HG03135 (cell line): ENCODE results near the gene CYB561.

Source experiments
- ATAC-seq: cut with Tn5 transposase; IDR thresholded peaks from one replicate; pipeline ENCODE4 v1.9.1; 2021; ENCODE audit warnings: mild to moderate bottlenecking, moderate library complexity; ENCODE audit not compliant: unreplicated experiment

Gene CYB561

DNA sequence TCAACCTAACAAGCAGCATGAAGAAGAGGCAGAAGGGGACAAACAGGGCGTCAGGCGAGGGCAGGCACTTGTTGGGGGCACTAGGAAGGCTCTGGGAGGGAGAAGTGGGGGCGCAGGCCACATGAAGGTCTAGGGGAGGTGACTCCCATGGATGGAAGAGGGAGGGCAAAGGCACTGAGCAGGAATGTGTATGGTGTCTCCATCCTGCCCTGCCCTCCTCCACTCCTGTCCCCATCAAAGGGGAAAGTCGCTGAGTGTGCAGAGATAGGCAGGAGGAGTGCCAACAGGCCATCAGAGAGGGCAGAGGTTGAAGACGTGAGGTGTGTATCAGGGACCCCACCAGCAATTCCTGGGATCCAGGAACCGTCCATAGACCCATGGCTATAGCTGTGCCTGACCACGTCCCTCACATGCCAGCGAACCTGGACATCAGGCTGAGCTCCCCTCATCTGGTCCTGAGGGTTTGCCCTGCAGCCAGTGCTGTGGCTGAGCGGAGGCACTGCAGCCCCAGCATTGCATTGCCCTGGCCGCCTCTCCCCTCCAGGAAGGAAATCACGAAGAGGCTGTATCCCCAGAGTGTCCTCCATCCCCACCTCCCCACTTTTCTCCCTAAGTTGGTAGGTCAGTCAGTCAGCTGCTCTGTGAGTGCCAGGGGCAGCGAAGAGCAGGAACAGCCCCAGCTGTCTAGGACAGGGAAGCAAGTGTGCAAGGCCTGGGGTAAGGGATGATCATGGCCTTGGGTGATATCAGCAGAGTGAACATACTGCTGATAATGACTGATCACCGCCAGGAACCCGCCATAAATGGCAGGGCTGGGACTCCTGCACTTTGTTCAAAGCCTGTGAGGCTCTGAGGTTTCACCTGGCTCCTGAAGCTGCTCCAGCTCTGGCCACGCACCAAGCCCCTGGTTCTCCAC, 6.2 kb upstream of the CYB561 start:
- ATAC-seq: no peak

DNA sequence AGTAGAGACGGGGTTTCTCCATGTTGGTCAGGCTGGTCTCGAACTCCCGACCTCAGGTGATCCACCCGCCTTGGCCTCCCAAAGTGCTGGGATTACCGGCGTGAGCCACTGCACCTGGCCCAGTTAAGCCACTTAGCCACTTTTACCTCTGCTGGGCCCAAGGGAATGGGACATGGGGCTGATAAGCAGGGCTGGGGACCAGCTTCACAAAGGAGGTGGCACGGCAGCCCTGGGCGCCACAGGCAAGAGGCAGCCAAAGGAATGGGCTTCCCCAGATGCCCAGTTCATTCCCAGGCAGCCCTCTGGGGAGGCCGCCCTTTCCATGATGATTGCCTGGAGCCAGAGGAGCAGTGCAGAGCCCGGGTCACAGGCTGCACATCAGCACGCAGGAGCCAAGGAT, 5.0 kb upstream of the CYB561 start:
- ATAC-seq: no peak

DNA sequence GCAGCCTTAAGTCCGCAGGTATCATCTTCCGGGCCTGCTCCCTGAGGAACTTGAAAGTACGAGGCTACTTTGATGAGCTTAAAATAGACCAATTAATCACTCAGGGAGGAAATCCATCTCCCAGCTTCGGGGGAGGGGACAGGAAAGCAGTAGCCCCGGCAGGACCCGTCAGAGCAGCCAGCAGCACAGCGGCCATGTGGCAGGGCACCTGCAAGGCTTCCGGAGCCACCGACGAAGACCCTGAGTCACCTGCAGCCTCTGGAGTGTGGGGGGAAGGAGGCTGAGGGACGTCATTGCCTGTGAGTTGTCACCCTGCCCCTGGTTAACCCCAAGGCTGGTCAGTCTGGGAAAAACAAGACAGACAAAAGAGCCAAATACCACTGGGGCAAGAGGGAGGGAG, 4.4 kb upstream of the CYB561 start:
- no peak for ATAC-seq

DNA sequence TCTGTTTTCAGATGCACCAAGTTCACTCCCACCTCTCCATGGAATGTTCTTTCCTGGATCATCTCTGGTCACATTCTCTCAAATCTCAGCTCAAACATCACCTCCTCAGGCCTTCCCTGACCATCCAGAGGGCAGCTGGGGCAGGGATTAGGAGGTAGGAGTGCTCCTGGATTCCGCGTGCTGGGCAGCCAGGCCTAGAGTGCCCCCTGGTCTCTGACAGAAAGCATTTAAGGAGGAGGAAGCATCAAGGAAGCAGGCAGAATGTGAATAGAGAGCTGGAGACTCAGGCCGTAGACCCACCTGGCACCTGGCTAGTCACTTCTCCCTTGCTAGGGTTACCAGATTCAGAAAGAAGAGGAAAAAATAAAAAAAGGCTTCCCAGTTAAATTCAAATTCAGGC, 2.5 kb upstream of the CYB561 start:
- ATAC-seq: no peak

DNA sequence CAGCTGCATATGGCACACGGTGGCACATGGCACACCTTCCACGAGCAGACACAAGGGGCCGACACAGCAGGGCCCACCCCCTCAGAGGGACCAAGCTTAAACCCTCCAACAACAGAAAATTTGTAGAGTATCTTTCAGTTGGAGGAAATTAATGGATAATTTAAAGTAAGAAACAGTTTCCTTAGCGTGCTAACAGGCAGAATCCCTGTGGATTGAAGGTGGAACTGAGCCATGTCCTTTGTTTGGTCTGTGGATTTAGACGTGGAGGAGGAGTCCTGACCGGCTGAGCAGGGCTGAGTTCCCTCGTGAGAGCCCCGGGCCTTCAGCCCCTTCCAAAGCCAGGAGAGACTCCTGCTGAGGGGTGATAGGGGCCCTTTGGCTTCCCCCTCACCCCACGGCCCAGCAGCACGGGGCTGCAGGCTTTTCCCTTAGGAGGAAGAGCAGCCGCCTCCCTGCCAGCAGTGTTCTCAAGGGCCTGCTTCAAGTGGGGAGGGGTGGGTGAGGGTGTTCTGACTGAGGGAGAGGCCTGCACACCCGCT, 1.4 kb upstream of the CYB561 start:
- ATAC-seq: no peak

DNA sequence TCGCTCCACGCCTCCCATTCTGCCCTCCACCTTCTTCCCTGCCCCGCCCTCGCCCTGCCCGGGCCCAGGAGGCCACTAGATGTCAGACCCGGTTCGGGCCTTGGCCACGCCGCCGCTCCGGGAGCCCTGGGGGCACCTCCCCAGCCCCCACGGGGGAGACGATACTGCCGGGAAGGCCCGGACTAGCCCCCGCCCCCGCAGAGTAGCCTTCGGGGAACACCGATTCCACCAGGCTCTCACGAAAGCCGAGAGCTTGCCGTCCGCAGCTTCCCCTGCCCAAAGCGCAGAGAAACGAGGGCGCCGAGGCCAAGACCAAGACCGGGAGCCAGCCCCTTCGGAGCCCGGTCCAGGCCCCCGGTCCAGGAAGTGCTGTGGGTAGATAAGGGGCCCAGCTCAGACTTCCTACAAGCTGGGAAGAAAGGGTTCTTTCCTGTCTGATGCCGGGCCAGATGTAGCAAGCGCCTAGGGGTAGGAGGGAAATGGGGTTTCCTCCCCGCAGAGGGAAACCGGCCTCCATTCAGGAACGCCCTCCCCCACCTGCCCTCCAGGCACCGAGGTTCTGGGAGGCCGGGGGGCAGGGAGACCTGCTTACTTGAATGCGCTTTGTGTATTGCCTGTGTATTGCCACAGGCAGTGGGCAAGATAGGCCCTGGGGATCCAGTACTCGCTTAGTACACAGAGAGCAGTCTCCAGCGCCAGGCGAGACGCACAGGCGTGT, 806 bp upstream of the CYB561 start:
- ATAC-seq: peak; percentile 17

DNA sequence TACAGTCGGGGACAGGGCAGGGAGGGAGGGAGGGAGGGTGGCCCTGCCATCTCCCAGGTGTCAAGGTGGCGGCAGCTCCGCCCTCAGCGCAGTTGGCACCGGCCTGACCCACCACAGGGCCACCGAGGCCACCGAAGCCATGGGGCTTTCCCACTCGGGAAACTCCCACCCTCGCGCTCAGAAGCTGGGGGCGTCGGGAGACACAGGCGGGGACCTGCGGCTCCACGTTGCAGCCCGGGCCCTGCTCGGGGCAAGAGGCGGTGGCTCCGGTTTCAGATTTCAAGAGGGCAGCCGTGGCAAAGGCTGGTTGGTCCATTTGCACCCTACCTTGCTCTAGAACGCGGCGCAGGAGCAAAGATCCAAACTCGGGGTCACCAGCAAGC, 544 bp downstream of the CYB561 start:
- ATAC-seq: peak; percentile 23

DNA sequence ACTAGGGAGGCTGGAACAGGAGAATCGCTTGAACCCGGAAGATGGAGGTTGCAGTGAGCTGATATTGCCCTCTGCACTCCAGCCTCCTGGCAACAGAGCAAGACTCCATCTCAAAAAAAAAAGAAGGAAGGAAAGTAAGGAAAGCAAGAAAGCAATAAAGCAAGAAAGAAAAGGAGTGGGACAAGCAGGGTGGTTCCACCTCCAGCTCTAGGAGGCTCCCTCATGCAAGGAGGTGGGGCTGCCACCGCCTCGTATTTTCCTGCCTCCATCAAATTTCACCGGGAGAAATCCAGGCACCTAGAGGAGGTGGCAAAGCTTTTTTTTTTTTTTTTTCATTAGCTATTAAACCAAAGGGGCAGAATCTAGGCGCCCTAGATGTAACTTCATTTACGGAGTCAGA, 1.0 kb downstream of the CYB561 start:
- no peak for ATAC-seq

DNA sequence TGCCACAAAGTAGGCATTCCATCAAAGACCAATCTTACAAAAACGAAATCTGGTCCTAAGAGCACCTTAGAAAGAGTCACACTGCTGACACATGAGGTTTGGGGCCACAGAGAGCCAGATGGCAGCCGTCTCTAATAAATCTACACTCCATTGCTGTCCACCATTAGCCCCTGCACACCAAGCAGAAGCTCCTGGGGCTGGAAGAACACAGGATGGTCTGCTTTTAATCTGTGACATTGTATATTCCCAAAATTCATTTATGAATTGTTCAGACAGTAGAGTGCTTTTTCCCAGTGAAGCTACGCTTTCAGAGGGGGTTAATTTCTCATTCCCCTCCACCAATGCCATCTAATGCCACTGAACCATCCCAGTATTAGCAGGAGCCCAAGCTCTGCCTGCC, 1.6 kb downstream of the CYB561 start:
- ATAC-seq: no peak

DNA sequence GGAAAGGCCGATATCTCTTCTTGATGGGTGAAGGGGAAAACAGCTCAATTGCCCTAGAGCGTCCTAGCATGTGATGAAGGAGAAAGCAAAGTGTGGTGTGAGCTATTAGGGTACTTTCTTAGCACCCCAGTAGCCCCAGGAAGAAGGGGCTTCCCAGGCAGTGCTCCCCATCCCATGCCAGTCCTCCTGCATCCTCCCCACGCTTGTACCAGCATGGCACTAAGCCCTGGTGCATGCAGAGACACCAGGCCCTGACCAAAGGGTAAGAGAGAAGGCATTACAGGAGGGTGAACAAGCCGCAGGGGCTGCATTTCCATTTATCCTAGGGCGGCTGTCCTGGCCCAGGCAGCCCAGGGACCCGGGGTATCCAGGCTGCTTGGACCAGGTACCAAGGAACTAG, 3.1 kb downstream of the CYB561 start:
- ATAC-seq: no peak

DNA sequence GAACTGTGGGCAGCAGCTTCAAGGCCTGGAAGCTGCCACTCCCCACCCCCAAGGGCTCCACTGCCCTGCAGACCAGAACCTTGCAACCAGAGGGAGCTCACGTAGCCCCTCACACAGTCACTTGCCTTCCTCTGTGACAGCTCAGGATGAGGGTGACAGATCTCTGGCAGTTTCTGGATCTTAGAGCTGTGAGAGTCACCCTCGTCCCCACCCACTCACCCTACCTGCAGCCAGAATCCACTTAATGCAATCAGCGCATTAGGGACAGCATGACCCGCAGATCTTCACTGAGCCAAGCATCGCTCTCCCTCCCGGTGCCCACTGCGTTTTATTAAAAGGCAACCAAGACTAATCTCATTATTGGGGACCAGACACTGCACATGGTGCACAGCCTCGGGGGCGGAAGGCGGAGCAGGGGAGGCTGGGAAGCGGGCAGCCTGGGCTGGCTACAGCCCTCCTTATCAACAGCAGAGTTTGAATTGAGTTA, 3.5 kb downstream of the CYB561 start:
- no peak for ATAC-seq

DNA sequence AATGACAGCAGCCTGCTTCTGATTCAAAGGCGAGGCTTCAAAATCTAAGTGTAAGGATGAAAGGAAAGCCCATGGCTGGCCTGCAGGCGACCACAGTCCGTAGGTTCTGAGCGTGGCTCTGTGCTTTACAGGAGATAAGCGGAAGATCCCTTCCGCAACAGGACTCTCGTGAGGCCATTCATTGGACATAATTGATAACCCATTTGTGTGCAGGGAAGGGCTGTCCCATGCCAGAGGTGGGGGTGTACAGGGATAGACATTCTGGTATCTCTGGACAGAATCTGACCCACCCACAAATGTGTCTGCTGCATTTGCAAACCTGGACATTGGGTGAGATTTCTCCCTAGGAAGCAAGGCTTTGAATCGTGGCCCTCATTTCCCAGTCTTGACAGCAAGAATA, 4.0 kb downstream of the CYB561 start:
- ATAC-seq: no peak

DNA sequence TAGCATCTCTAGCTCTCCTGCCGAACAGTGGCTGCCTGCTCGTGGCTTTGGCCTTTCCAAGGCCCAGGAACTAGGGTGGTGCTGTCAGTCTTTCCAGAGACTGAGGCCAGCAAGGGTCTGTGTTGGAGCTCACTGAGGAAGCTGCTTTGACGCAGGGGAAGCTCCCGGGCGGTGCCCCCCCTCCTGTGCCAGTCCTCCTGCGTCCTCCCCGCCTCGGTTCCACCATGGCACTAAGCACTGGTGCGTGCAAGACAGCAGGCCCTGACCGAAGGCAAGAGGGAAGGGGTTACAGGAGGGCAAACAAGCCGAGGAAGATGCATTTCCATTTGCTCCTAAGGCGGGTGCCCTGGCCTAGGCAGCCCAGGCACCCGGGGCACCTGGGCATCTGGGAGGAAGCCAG, 4.5 kb downstream of the CYB561 start:
- no peak for ATAC-seq

DNA sequence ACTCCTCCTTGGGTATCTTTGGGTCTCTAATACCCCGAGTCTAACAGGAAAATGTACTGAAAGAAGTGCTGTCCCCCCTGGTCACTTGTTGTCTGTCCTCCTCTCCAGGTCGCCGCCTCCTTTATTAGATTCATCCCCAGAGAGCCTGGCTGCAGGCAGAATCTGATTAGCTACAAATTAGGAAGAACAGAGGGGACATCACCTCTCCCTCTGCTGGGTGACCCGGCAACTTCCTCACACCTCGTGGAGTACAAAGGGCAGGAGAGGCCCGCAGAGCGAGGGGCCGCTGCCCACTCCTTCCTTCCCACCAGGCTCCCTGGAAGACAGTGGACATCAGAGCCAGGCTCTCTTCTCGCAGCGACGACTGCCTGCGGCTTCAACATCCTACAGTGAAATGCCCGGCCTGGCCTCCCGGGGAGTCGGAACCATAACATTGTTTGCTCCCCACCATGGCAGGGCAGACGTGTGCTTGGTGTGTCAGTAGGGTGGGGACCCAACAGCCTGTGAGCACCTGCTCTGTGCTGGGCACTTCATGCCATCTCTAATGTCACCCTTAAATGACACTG, 5.3 kb downstream of the CYB561 start:
- ATAC-seq: no peak

DNA sequence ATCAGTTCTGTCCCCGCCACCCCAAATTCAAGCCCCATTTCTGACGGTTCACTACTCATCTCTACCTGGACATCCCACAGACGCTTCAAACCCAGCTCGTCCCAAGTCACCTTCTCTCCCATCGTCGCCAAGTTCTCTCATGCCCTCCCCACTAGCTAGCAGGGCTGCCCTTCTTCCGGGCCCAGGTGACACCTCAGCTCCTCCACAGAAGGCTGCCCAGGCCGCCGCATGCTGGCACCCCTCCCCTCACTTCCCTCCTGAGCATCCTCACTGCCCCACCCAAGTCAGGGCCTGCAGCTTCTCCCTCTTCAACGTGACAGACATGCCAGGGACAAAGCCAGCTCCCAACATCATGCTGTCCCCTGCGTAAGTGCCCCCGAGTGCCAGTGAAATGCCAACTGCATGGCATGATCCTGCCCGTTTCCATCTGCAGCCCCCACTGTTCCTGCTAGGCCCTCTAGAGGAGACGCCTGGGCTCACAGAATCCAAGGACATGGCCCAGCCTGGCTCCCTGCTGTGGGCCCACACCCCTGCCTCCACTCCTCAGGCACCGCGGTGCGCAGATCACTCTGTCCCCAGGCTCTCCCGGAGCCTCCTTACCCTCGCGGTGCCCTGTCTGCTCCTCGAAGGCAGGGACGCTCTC, 5.9 kb downstream of the CYB561 start:
- no peak for ATAC-seq

DNA sequence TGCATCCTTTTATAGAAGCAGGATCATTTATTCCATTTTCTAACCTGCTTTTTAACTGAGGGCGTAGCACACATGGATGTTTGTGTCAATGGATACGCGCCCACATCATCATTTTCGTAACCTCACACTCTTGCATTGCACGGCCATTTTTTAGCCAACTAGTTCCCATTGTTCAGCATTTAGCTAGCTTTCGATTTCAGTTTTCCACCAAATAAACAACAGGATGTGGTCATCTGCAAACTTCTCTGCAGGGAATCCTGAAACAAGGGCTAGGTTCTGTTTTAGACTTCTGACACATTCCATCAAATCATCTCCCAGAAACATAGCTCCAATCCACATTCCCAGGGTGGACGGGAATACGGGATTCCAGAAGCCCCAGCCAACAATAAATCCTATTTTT, 6.4 kb downstream of the CYB561 start:
- no peak for ATAC-seq

DNA sequence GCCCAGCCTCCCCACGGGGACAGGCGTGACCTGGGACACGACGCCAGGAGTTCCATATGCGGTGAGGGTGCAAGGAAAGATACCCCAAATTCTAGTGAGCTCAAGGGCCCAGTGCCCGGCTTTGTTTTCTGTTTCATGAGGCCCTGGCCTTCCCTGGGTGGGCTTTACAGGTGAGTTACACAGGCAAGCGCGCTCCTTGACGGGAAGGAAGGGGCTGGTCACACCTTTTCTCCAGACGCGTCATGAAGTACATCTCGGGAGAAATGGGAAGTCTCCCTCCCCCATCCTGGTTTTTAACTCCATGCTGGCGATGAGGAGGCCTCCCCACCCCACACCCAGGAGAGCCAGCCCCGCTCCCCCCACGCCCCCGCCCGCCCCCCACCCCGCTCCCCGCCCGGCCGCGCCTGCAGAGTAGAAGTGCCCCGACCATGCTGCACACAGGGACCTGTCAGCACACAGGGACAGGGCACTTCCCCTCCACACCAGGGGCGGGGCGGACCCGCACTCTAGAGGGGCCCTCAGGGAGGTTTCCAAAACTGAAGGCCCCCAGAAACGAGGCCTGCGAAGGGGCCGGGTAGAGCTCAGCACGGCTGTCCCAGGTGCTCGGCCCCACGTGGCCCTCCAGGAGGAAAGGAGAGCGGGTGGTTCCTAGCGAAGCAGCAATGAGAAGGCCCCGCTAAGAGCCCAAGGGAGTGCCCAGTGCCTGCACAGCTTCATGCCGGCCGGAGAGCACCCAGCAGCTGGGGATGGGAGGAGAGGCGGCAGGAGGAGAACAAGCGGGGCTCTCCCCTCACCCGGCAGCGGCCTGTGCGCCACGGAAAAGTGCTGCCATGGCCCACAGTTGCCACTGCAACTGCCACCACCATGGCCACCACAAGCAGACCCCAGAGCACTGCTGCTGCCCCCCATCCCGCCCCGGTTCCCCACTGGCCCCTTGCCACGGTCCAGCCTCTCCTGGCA, 7.7 kb downstream of the CYB561 start:
- no peak for ATAC-seq

DNA sequence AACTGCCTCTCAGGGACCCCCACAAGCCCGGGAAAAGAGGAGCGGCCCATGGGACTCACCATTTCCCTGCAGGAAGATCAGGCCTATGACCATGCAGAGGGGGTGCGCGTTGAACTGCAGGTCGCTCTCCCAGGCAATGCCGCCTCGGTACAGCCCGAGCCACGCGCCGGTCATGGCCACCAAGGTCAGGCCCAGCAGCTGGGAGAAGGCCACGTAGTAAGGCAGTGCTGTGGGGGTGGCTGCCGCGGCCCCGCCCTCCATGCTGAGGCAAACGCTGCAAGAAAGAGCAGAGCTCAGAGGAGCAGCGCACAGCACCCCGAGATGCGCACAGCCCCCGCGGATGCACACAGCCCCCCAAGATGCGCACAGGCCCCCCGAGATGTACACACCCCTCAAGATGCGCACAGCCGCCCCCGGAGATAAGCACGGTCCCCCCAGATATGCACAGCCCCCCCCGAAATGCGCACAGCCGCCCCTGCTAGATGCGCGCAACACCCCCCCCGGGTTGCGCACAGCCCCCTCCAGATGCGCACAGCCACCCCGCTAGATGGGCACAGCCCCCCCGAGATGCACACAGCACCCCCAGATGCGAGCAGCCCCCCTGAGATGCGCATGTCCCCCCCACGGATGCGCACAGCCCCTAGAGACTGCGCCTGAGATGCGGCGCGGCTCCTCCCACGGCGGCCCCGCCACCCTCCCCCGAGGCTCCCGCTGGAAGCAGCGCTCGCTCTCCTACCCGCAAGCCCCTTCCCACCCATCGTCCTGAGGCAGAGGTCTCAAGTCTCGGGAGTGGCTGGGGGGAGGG, 8.6 kb downstream of the CYB561 start:
- no peak for ATAC-seq

DNA sequence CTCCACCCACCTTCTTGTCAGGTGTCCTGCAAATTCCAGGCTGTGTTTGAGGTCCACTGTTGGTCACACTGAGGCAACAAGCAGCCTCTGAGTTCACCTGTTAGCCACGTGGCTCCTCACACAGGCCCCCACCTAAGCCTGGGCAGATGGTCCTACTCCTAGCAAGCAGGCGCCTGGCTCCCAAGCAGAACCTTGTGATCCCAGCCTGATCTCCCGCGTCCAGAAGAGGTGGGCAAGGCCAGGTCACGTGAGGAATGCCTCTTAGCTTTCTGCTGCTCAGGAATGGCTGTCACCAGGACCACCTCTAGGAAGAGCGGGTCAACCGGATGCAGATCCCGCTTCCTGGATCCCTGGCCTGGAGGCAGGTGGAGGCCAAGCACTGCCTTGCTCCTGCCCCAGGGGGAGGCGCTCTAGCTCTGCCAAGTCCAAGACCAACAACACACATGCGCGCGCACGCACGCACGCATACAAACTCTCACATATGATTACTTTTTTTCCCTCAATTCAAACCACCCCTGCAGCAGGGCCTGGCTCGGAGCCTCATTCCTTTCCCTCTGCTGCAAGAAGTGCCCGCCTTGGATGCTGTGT, 9.5 kb downstream of the CYB561 start:
- ATAC-seq: no peak
